AG08395 (cell line): Measurements from ENCODE around the gene KRTAP5-3.
A peak's percentile ranks its signal among the peaks of the same experiment; 100 is the strongest.
"Not testable (repeated sequence)": the region's sequence is repeated elsewhere in the genome, so short reads cannot be mapped to it uniquely, and the experiment has no call there.

Experiments used
- DNase-seq: peaks from one replicate; pipeline ENCODE4 v3.0.0; 2012; ENCODE audit warnings: mixed read lengths, low spot score

Gene KRTAP5-3

GRCh38 chr11:1608363-1608762 is at the start of gene KRTAP5-3:
Gene KRTAP5-3, minus strand, starts transcription at chr11:1608463. Its CDS starts 78 bp downstream, at chr11:1608385.
- DNase-seq, result no peak

- no peak for DNase-seq
These were observed 48.4 kb upstream of the KRTAP5-3 start for GRCh38 chr11:1656670-1657069.

GRCh38 chr11:1656061-1656441 is 47.8 kb upstream of the KRTAP5-3 start:
- no peak for DNase-seq

- DNase-seq, result no peak
These were observed 47.2 kb upstream of the KRTAP5-3 start for GRCh38 chr11:1655168-1656060.

GRCh38 chr11:1654388-1655167 is 46.3 kb upstream of the KRTAP5-3 start:
- DNase-seq, result no peak

- DNase-seq, result no peak
These were observed 45.5 kb upstream of the KRTAP5-3 start for GRCh38 chr11:1653541-1654387.

GRCh38 chr11:1652771-1653540 is 44.7 kb upstream of the KRTAP5-3 start:
- DNase-seq, result peak; percentile 90

GRCh38 chr11:1652442-1652770 is 44.1 kb upstream of the KRTAP5-3 start:
- no peak for DNase-seq

GRCh38 chr11:1652026-1652425 is 43.8 kb upstream of the KRTAP5-3 start:
- no peak for DNase-seq

GRCh38 chr11:1651411-1651980 is 43.2 kb upstream of the KRTAP5-3 start:
- DNase-seq, result no peak

GRCh38 chr11:1650918-1651262 is 42.6 kb upstream of the KRTAP5-3 start:
- DNase-seq, result no peak

- no peak for DNase-seq
These were observed 42.0 kb upstream of the KRTAP5-3 start for GRCh38 chr11:1650034-1650917.

GRCh38 chr11:1648653-1649420 is 40.6 kb upstream of the KRTAP5-3 start:
- DNase-seq, result no peak

GRCh38 chr11:1647901-1648652 is 39.8 kb upstream of the KRTAP5-3 start:
- no peak for DNase-seq

GRCh38 chr11:1646540-1646939 is 38.3 kb upstream of the KRTAP5-3 start:
- not testable (repeated sequence) for DNase-seq

- no peak for DNase-seq
These were observed 37.1 kb upstream of the KRTAP5-3 start for GRCh38 chr11:1645357-1645821.

- DNase-seq, result no peak
These were observed 36.5 kb upstream of the KRTAP5-3 start for GRCh38 chr11:1644601-1645356.

GRCh38 chr11:1643146-1643690 is 35.0 kb upstream of the KRTAP5-3 start:
- DNase-seq, result no peak
